Neural cell (in vitro differentiated cells): ENCODE data around the gene TPSAB1. TPM values are rescaled to one million over a fixed set of nuclear protein-coding genes. Genes with fewer than 3 reads are reported as not detected.

Experiments
- H2AFZ ChIP-seq: fragments of 200-600, 300-800 bp; sonication (generic), shearing (Covaris generic); 2 replicates; pipeline ENCODE4 v1.6.0; 2014; ENCODE audit warnings: low read depth, mild to moderate bottlenecking, antibody characterized with exemption, low read length, moderate library complexity
- H3F3A ChIP-seq: fragments of 200-600 bp; shearing (Covaris generic); 2 replicates; pipeline ENCODE4 v1.6.1; 2016; ENCODE audit warnings: mild to moderate bottlenecking, moderate library complexity, mixed read lengths, antibody characterized with exemption, low read length; ENCODE audit not compliant: insufficient read depth, poor library complexity, severe bottlenecking
- H3K27ac ChIP-seq: fragments of 200-600, 300-800 bp; sonication (generic), shearing (Covaris generic); 2 replicates; pipeline ENCODE4 v1.5.1; 2014; ENCODE audit warnings: mild to moderate bottlenecking, low read length, moderate library complexity
- H3K27me3 ChIP-seq: fragments of 300-800, 200-600 bp; sonication (generic), shearing (Covaris generic); 2 replicates; pipeline ENCODE4 v1.6.0; 2014; ENCODE audit warnings: mild to moderate bottlenecking, low read depth, low read length, moderate library complexity; ENCODE audit not compliant: insufficient read depth
- H3K36me3 ChIP-seq: fragments of 300-800, 200-600 bp; sonication (generic), shearing (Covaris generic); 2 replicates; pipeline ENCODE4 v1.5.1; 2014; ENCODE audit warnings: mild to moderate bottlenecking, antibody characterized with exemption, low read length, moderate library complexity; ENCODE audit not compliant: insufficient read depth
- H3K4me2 ChIP-seq: fragments of 300-800, 200-600 bp; sonication (generic), shearing (Covaris generic); 2 replicates; pipeline ENCODE4 v1.6.0; 2014; ENCODE audit warnings: mild to moderate bottlenecking, low read length
- H3K4me3 ChIP-seq: fragments of 300-800, 200-600 bp; sonication (generic), shearing (Covaris generic); 2 replicates; pipeline ENCODE4 v1.5.1; 2014; ENCODE audit warnings: mild to moderate bottlenecking, low read length, moderate library complexity
- H3K79me2 ChIP-seq: fragments of 200-600 bp; shearing (Covaris generic); replicated peaks from 2 replicates; pipeline ENCODE4 v1.6.0; 2014; ENCODE audit warnings: mild to moderate bottlenecking, low read length, moderate library complexity; ENCODE audit not compliant: insufficient read depth
- H3K9ac ChIP-seq: fragments of 300-800, 200-600 bp; sonication (generic), shearing (Covaris generic); 2 replicates; pipeline ENCODE4 v1.6.1; 2016; ENCODE audit warnings: mild to moderate bottlenecking, low read length, mixed read lengths
- H3K9me2 ChIP-seq: fragments of 200-600 bp; shearing (Covaris generic); 2 replicates; pipeline ENCODE4 v1.6.1; 2016; ENCODE audit warnings: mild to moderate bottlenecking, low read length, mixed read lengths; ENCODE audit not compliant: insufficient read depth
- H3K9me3 ChIP-seq: fragments of 200-600, 300-800 bp; sonication (generic), shearing (Covaris generic); 2 replicates; pipeline ENCODE4 v1.6.1; 2016; ENCODE audit warnings: mild to moderate bottlenecking, mixed run types, low read length, moderate library complexity, mixed read lengths
- H4K20me1 ChIP-seq: fragments of 200-600 bp; shearing (Covaris generic); 2 replicates; pipeline ENCODE4 v1.6.1; 2016; ENCODE audit warnings: mild to moderate bottlenecking, mixed run types; ENCODE audit not compliant: insufficient read depth
- EP300 ChIP-seq: fragments of 450-650 bp; conservative IDR thresholded peaks from 2 replicates; pipeline ENCODE4 v1.6.1; 2014; ENCODE audit warnings: antibody characterized with exemption, mild to moderate bottlenecking, moderate library complexity; ENCODE audit not compliant: poor library complexity, severe bottlenecking
- EZH2 ChIP-seq: fragments of 200-600, 300-800 bp; shearing (Covaris generic), sonication (generic); IDR thresholded peaks from 2 replicates; pipeline ENCODE4 v1.6.1; 2014; ENCODE audit warnings: antibody characterized with exemption, low read length, borderline replicate concordance, mild to moderate bottlenecking; ENCODE audit not compliant: insufficient read depth, poor library complexity, severe bottlenecking
- MXI1 ChIP-seq: fragments of 450-650 bp; conservative IDR thresholded peaks from 2 replicates; pipeline ENCODE4 v1.6.1; 2014; ENCODE audit warnings: antibody characterized with exemption, mild to moderate bottlenecking; ENCODE audit not compliant: poor library complexity, severe bottlenecking
- POLR2AphosphoS5 ChIP-seq: IDR thresholded peaks from 2 replicates; pipeline ENCODE4 v1.6.1; 2012
- RAD21 ChIP-seq: fragments of 450-650 bp; conservative IDR thresholded peaks from 2 replicates; pipeline ENCODE4 v1.6.1; 2014; ENCODE audit warnings: antibody characterized with exemption, mild to moderate bottlenecking, moderate library complexity
- SMC3 ChIP-seq: fragments of 450-650 bp; conservative IDR thresholded peaks from 2 replicates; pipeline ENCODE4 v1.6.1; 2014; ENCODE audit warnings: antibody characterized with exemption, mild to moderate bottlenecking, moderate library complexity; ENCODE audit not compliant: poor library complexity
- TAF1 ChIP-seq: IDR thresholded peaks from 2 replicates; pipeline ENCODE4 v1.6.1; 2012; ENCODE audit warnings: low read depth
- polyA plus RNA-seq: library from polyadenylated mRNA; depleted of rRNA; stranded (reverse); fragments of >200 nt; gene quantifications from 2 replicates; pipeline ENCODE4 v1.2.3, GENCODE V29; 2014
- TF ChIP-seq, protein P1 (sequence below): IDR thresholded peaks from 2 replicates; pipeline ENCODE4 v1.6.1; 2012; ENCODE audit warnings: borderline replicate concordance
- TF ChIP-seq, protein P2 (sequence below): fragments of 450-650 bp; IDR thresholded peaks from 2 replicates; pipeline ENCODE4 v1.5.1; 2014; ENCODE audit warnings: antibody characterized with exemption, mild to moderate bottlenecking, moderate library complexity; ENCODE audit not compliant: poor library complexity, severe bottlenecking

TPSAB1 gene
- polyA plus RNA-seq, 1 donor from 2014 or later, result not detected

DNA sequence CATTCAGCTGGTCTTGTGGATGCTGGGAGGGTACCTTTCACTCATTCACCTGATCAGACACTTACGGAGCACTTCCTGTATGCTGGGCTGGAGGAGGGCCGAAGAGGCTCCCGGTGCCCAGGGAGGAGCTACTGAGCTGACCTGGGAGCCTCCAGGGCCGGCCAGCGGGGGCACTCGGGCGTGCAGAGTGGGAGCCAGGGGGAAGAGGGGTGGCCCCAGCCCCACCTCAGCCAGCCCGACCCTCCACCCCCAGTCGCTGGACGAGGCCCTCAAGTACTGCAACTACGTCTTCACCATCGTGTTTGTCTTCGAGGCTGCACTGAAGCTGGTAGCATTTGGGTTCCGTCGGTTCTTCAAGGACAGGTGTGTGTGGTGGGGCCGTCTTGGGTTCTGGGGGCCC lies 25.8 kb upstream of the TPSAB1 start:
- Histone ChIP-seq H3K36me3 (no peaks in the 10 kb centered on the region), H3K27ac (no peak overlapping the region), H3K4me2 (no peak overlapping the region), H3K27me3 (no peaks in the 10 kb centered on the region), H2AFZ (no peak overlapping the region), H3K4me3 (no peak overlapping the region), H3F3A (no peaks in the 10 kb centered on the region), H4K20me1 (no peaks in the 10 kb centered on the region), H3K79me2 (no peaks in the 10 kb centered on the region), H3K9me2 (no peaks in the 10 kb centered on the region), H3K9ac (no peak overlapping the region), H3K9me3 (no peaks in the 10 kb centered on the region)
- TF ChIP-seq EP300 (no peak), MXI1 (no peak), POLR2AphosphoS5 (no peak), EZH2 (no peak), SMC3 (no peak), RAD21 (no peak), TAF1 (no peak)
- TF ChIP-seq, protein P1, sequence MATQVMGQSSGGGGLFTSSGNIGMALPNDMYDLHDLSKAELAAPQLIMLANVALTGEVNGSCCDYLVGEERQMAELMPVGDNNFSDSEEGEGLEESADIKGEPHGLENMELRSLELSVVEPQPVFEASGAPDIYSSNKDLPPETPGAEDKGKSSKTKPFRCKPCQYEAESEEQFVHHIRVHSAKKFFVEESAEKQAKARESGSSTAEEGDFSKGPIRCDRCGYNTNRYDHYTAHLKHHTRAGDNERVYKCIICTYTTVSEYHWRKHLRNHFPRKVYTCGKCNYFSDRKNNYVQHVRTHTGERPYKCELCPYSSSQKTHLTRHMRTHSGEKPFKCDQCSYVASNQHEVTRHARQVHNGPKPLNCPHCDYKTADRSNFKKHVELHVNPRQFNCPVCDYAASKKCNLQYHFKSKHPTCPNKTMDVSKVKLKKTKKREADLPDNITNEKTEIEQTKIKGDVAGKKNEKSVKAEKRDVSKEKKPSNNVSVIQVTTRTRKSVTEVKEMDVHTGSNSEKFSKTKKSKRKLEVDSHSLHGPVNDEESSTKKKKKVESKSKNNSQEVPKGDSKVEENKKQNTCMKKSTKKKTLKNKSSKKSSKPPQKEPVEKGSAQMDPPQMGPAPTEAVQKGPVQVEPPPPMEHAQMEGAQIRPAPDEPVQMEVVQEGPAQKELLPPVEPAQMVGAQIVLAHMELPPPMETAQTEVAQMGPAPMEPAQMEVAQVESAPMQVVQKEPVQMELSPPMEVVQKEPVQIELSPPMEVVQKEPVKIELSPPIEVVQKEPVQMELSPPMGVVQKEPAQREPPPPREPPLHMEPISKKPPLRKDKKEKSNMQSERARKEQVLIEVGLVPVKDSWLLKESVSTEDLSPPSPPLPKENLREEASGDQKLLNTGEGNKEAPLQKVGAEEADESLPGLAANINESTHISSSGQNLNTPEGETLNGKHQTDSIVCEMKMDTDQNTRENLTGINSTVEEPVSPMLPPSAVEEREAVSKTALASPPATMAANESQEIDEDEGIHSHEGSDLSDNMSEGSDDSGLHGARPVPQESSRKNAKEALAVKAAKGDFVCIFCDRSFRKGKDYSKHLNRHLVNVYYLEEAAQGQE, result no peak
- TF ChIP-seq, protein P2, sequence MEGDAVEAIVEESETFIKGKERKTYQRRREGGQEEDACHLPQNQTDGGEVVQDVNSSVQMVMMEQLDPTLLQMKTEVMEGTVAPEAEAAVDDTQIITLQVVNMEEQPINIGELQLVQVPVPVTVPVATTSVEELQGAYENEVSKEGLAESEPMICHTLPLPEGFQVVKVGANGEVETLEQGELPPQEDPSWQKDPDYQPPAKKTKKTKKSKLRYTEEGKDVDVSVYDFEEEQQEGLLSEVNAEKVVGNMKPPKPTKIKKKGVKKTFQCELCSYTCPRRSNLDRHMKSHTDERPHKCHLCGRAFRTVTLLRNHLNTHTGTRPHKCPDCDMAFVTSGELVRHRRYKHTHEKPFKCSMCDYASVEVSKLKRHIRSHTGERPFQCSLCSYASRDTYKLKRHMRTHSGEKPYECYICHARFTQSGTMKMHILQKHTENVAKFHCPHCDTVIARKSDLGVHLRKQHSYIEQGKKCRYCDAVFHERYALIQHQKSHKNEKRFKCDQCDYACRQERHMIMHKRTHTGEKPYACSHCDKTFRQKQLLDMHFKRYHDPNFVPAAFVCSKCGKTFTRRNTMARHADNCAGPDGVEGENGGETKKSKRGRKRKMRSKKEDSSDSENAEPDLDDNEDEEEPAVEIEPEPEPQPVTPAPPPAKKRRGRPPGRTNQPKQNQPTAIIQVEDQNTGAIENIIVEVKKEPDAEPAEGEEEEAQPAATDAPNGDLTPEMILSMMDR, result no peak

DNA sequence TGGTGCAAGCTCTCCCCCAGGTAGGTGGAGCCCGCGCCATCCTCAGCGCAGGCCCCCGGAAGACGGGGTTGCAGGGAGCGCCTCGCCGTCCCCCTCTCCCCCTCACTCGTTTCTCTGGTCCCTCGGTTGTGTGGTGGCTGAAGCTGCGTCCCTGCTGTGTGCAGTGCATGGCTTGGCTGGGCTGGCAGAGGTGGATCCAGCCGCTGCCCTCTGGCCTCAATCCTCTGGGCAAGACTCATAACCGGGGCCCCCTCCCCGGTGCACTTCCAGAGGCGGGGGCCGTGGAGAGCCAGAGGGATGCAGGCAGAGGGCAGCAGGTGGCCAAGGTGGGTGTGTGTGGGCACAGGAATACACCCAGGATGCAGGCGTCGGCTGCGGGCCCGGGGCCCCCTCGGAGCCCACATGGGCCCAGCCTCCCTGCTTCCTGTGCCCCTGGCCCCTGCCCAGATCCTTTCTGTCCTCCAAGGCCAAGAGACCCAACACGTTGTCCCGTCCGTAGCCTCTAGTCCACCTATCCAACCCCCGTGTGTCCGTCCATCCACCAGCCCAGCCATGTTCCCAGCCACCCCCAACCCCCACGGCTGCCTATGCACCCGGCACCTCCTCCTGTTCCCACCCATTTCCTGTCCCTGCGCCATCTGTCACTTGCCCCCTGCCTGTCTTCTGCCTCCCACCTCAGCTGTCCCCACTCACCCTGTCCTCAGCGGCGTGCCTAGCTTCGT lies 24.8 kb upstream of the TPSAB1 start:
- H3K36me3 ChIP-seq, result no peaks in the 10 kb centered on the region
- H3K9me2 ChIP-seq, result no peaks in the 10 kb centered on the region
- H3K4me3 ChIP-seq, result no peak overlapping the region
- H3K27ac ChIP-seq, result no peak overlapping the region
- H3K4me2 ChIP-seq, result no peak overlapping the region
- no peak overlapping the region for H2AFZ ChIP-seq
- H3K27me3 ChIP-seq, result no peaks in the 10 kb centered on the region
- H3K9me3 ChIP-seq, result no peaks in the 10 kb centered on the region
- no peaks in the 10 kb centered on the region for H4K20me1 ChIP-seq
- H3K9ac ChIP-seq, result no peak overlapping the region
- H3K79me2 ChIP-seq, result no peaks in the 10 kb centered on the region
- TF ChIP-seq RAD21, result no peak
- TF ChIP-seq, protein P2, result no peak
- TF ChIP-seq, protein P1, result no peak
- no peaks in the 10 kb centered on the region for H3F3A ChIP-seq
